Smooth muscle cell (in vitro differentiated cells): ENCODE results near the gene JMJD1C. TPM values are rescaled to one million over a fixed set of nuclear protein-coding genes. Genes with fewer than 3 reads are reported as not detected.

ENCODE experiments used
- DNase-seq: peaks from one replicate; lab custom pipeline; 2025; ENCODE audit not compliant: unreplicated experiment; lab: John Stamatoyannopoulos, UW
- H2AFZ ChIP-seq: fragments of 200-600 bp; sonication (generic); 2 replicates; pipeline ENCODE4 v1.6.0; 2016; ENCODE audit warnings: antibody characterized with exemption, low read depth, mild to moderate bottlenecking
- H3F3A ChIP-seq: fragments of 200-600 bp; sonication (generic); 2 replicates; pipeline ENCODE4 v1.6.0; 2017; ENCODE audit warnings: antibody characterized with exemption, low read depth
- H3K27ac ChIP-seq: fragments of 200-600 bp; sonication (generic); 2 replicates; pipeline ENCODE4 v1.5.1; 2016; ENCODE audit warnings: low read depth, mild to moderate bottlenecking
- H3K27me3 ChIP-seq: fragments of 200-600 bp; sonication (generic); 2 replicates; pipeline ENCODE4 v1.6.1; 2016; ENCODE audit warnings: low read depth, mild to moderate bottlenecking
- H3K36me3 ChIP-seq: fragments of 200-600 bp; sonication (generic); 2 replicates; pipeline ENCODE4 v1.5.1; 2016; ENCODE audit warnings: low read depth
- H3K4me1 ChIP-seq: fragments of 200-600 bp; sonication (generic); 2 replicates; pipeline ENCODE4 v1.5.1; 2016; ENCODE audit warnings: low read depth
- H3K4me2 ChIP-seq: fragments of 200-600 bp; sonication (generic); 2 replicates; pipeline ENCODE4 v1.6.0; 2016; ENCODE audit warnings: mild to moderate bottlenecking
- H3K4me3 ChIP-seq: fragments of 200-600 bp; sonication (generic); 2 replicates; pipeline ENCODE4 v1.5.1; 2016; ENCODE audit warnings: mild to moderate bottlenecking
- H3K79me2 ChIP-seq: fragments of 200-600 bp; sonication (generic); 2 replicates; pipeline ENCODE4 v1.6.0; 2016; ENCODE audit warnings: low read depth, mild to moderate bottlenecking
- H3K9ac ChIP-seq: fragments of 200-600 bp; sonication (generic); 2 replicates; pipeline ENCODE4 v1.6.0; 2016; ENCODE audit warnings: low read depth
- H3K9me3 ChIP-seq: fragments of 200-600 bp; sonication (generic); replicated peaks from 2 replicates; pipeline ENCODE4 v1.5.1; 2016; ENCODE audit warnings: low read depth
- H4K20me1 ChIP-seq: fragments of 200-600 bp; sonication (generic); 2 replicates; pipeline ENCODE4 v1.6.0; 2016; ENCODE audit warnings: low read depth
- WGBS: methylation state at CpG from one replicate; pipeline ENCODE4 v1.1.7; 2016; ENCODE audit warnings: low lambda C conversion rate; 5-methylcytosine and 5-hydroxymethylcytosine counted together
- polyA plus RNA-seq: library from polyadenylated mRNA; unstranded; fragments of >200 nt; fragmentation: Nextera tagmentation; extraction: Ambion mirVana; gene quantifications from 2 replicates; pipeline ENCODE4 v1.2.1, GENCODE V29; 2016
- total RNA-seq: library from RNA; depleted of rRNA; stranded (reverse); fragments of >200 nt; gene quantifications from 2 replicates; pipeline ENCODE4 v1.2.3, GENCODE V29; 2014
- TF ChIP-seq, protein P1 (sequence below): fragments of 200-600 bp; sonication (generic); IDR thresholded peaks from 2 replicates; pipeline ENCODE4 v1.5.1; 2017; ENCODE audit warnings: borderline replicate concordance, mild to moderate bottlenecking, antibody characterized with exemption; ENCODE audit not compliant: insufficient read depth, poor library complexity, severe bottlenecking

Gene JMJD1C
- total and polyA plus RNA-seq, 2 experiments from 2014 or later, result 28.5 to 132 TPM

DNA sequence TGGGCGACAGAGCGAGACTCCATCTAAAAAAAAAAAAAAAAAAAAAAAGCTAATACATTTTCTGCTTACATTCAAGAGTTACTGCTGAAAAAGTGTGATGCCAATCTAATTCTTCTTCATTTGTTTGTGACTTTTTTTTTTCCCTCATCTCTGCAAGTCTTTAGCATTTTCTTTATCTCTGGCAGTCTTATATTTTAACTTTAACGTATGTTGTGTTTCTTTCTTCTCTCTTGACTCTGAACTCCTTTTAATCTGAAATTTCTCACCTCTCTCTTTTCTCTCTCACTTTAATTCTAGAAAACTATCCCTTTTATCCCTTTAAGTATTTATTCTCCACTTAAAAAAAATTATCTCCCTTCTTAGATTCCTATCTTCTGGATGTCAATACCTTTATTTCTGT is 146.5 kb downstream of the JMJD1C start:
- H2AFZ ChIP-seq, result no peak overlapping the region
- H3K9ac ChIP-seq, result no peak overlapping the region
- no peak for DNase-seq
- peaks cover 4% of the 10 kb centered on the region for H3K4me1 ChIP-seq
- H4K20me1 ChIP-seq, result peaks cover 15% of the 10 kb centered on the region
- H3F3A ChIP-seq, result peaks cover under 1% of the 10 kb centered on the region
- H3K4me2 ChIP-seq, result no peak overlapping the region
- WGBS, result 96% methylated on average over 3 of the region's 3 CpGs
- H3K27ac ChIP-seq, result no peak overlapping the region
- peaks cover 59% of the 10 kb centered on the region for H3K79me2 ChIP-seq
- H3K9me3 ChIP-seq, result no peaks in the 10 kb centered on the region
- TF ChIP-seq, protein P1, sequence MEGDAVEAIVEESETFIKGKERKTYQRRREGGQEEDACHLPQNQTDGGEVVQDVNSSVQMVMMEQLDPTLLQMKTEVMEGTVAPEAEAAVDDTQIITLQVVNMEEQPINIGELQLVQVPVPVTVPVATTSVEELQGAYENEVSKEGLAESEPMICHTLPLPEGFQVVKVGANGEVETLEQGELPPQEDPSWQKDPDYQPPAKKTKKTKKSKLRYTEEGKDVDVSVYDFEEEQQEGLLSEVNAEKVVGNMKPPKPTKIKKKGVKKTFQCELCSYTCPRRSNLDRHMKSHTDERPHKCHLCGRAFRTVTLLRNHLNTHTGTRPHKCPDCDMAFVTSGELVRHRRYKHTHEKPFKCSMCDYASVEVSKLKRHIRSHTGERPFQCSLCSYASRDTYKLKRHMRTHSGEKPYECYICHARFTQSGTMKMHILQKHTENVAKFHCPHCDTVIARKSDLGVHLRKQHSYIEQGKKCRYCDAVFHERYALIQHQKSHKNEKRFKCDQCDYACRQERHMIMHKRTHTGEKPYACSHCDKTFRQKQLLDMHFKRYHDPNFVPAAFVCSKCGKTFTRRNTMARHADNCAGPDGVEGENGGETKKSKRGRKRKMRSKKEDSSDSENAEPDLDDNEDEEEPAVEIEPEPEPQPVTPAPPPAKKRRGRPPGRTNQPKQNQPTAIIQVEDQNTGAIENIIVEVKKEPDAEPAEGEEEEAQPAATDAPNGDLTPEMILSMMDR, result no peak
- H3K27me3 ChIP-seq, result no peaks in the 10 kb centered on the region
- H3K4me3 ChIP-seq, result no peak overlapping the region
- no peaks in the 10 kb centered on the region for H3K36me3 ChIP-seq

DNA sequence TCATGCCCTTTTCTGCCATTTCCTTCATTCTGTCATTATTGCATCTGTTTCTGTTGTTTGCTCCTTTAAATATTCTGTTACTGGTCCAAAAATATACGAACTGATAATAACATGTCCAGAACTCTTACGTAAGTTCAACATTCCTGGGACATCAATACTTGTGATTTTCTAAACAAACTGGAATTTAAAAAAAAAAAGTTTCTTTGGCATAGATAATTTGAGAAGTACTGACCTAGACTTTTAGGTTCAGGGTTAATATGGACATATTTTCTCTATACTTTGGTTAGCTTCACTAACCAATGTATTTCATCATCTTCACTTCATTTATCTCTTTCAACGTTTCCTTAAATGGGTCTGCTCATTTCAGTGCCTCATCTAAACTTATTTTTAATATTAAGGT is 147.3 kb downstream of the JMJD1C start:
- H2AFZ ChIP-seq, result no peak overlapping the region
- H3K4me1 ChIP-seq, result peaks cover 4% of the 10 kb centered on the region
- no peaks in the 10 kb centered on the region for H3K27me3 ChIP-seq
- no peak overlapping the region for H3K4me3 ChIP-seq
- H3K36me3 ChIP-seq, result no peaks in the 10 kb centered on the region
- H4K20me1 ChIP-seq, result peaks cover 8% of the 10 kb centered on the region
- H3K79me2 ChIP-seq, result peaks cover 55% of the 10 kb centered on the region
- H3K27ac ChIP-seq, result no peak overlapping the region
- TF ChIP-seq, protein P1, result no peak
- H3K9me3 ChIP-seq, result no peaks in the 10 kb centered on the region
- 84% methylated on average over 3 of the region's 3 CpGs for WGBS
- no peak overlapping the region for H3K4me2 ChIP-seq
- no peak overlapping the region for H3K9ac ChIP-seq
- no peak for DNase-seq
- H3F3A ChIP-seq, result peaks cover 5% of the 10 kb centered on the region

DNA sequence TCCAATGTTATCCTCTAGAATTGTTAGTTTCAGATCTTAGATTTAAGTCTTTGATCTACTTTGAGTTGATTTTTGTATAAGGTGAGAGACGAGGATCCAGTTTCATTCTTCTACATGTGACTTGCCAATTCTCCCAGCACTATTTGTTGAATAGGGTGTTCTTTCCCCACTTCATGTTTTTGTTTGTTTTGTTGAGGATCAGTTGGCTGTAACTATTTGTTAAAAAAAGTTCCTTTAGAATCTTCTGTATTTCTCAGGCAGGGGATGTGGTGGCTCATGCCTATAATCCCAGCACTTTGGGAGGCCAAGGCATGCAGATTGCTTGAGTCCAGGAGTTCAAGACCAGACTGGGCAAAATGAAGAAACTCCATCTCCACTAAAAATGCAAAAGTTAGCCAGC is 151.8 kb downstream of the JMJD1C start:
- Histone ChIP-seq H3K27ac (no peak overlapping the region), H4K20me1 (peaks cover 5% of the 10 kb centered on the region), H3K4me2 (no peak overlapping the region), H3K4me3 (no peak overlapping the region), H3K27me3 (no peaks in the 10 kb centered on the region), H3K4me1 (no peaks in the 10 kb centered on the region), H3K9ac (no peak overlapping the region), H2AFZ (no peak overlapping the region), H3F3A (peaks cover 5% of the 10 kb centered on the region), H3K9me3 (no peaks in the 10 kb centered on the region), H3K79me2 (peaks cover 60% of the 10 kb centered on the region), H3K36me3 (no peaks in the 10 kb centered on the region)
- TF ChIP-seq, protein P1, result no peak
- no peak for DNase-seq
- 96% methylated on average over 1 of the region's 1 CpG for WGBS

DNA sequence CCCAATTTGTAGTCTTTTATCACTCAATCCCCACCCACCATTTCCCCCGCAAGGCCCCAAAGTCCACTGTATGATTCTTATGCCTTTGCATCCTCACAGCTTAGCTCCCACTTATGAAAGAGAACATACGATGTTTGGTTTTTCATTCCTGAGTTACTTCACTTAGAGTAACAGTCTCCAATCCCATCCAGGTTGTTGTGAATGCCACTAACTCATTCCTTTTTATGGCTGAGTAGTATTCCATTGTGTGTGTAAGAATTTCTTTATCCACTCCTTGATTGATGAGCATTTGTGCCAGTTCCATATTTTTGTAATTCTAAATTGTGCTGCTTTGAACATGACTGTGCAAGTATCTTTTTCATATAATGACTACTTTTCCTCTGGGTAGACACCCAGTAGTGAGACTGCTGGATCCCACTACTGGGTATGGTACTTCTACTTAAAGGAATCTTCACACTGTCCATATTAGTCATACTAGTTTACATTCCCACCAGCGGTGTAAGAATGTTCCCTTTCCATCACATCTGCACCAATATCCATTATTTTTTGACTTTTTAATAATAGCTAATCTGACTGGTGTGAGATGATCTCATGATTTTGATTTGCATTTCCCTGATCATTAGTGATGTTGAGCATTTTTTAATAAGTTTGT is 152.6 kb downstream of the JMJD1C start:
- no peak overlapping the region for H3K9ac ChIP-seq
- no peak overlapping the region for H3K4me2 ChIP-seq
- no peaks in the 10 kb centered on the region for H3K36me3 ChIP-seq
- H3K27ac ChIP-seq, result no peak overlapping the region
- peaks cover 5% of the 10 kb centered on the region for H3F3A ChIP-seq
- 96% methylated on average over 3 of the region's 3 CpGs for WGBS
- H3K4me1 ChIP-seq, result no peaks in the 10 kb centered on the region
- no peaks in the 10 kb centered on the region for H3K27me3 ChIP-seq
- no peaks in the 10 kb centered on the region for H3K9me3 ChIP-seq
- TF ChIP-seq, protein P1, result no peak
- H4K20me1 ChIP-seq, result peaks cover 9% of the 10 kb centered on the region
- H3K4me3 ChIP-seq, result no peak overlapping the region
- no peak for DNase-seq
- H3K79me2 ChIP-seq, result peaks cover 62% of the 10 kb centered on the region
- H2AFZ ChIP-seq, result no peak overlapping the region
